ENCODE measurements around the gene AIFM3. TPM values are rescaled to one million over a fixed set of nuclear protein-coding genes. Genes with fewer than 3 reads are reported as not detected.

The AIFM3 gene
- total RNA-seq, 5 donors from 2014 or later (not counting 1 experiment from before 2014, with no cell fraction given), result 0.33 to 1.7 (median 0.66) TPM

- H3K27me3 ChIP-seq (replicated peaks in 1 of 2; ENCODE audit: control insufficient read depth in 2 of 2, extremely low read depth in 1 of 2, insufficient read depth in 2 of 2, low read length in 1 of 2), result peaks cover 0 to 21% of the 10 kb centered on the region in 2 experiments
- CTCF ChIA-PET, result no interaction called here
- WGBS (ENCODE audit: insufficient coverage), result under 1% methylated on average over 85 of the region's 87 CpGs
- peak within 1 kb of the TSS; percentile 74 to 80 for H3K4me3 ChIP-seq (ENCODE audit: control insufficient read depth in 1 of 2, extremely low read depth in 1 of 2, low read length in 1 of 2)
- H3K4me1 ChIP-seq (ENCODE audit: control insufficient read depth in 1 of 2, extremely low read depth in 1 of 2, insufficient read depth in 2 of 2, low read length in 2 of 2), result peaks cover 5 to 46% of the 10 kb centered on the region in 2 experiments
- Mint-ChIP-seq H3K4me1 (peaks cover 44 to 52% (median 45%) of the 10 kb centered on the region in 3 donors), H3K9me3 (no peaks in the 10 kb centered on the region), H3K27me3 (no peaks in the 10 kb centered on the region), H3K4me3 (peak within 1 kb of the TSS; percentile 90 to 94 (median 92)), H3K27ac (peak within 1 kb of the TSS; percentile 90 to 91), H3K36me3 (peaks cover 5% of the 10 kb centered on the region)
- peaks cover 0 to 11% of the 10 kb centered on the region in 2 donors for H3K36me3 ChIP-seq (ENCODE audit: control insufficient read depth in 2 of 2, extremely low read depth in 1 of 2, insufficient read depth in 1 of 2, low read length in 1 of 2)
- no peaks in the 10 kb centered on the region for H3K9me3 ChIP-seq
- DNase-seq (peak; percentile 26 to 76 (median 56)), ATAC-seq (replicated peaks in 1 of 4) (peak; percentile 87 to 93 (median 92))
- peak within 1 kb of the TSS; percentile 59 for H3K27ac ChIP-seq (ENCODE audit: low read length)
- POLR2A ChIA-PET, result interaction anchor here in 1 of 2 donors (0.6 kb wide), 1 partner anchor 125 kb away, joined by 5 read pairs; no protein-coding TSS in a partner anchor
Measured at GRCh38 chr22:20981787-20982562, 14.9 kb downstream of the AIFM3 start, which contains the start of gene LZTR1. Gene LZTR1, plus strand, starts transcription at chr22:20982297. Its CDS starts 75 bp downstream, at chr22:20982372.

- peaks cover 0 to 16% of the 10 kb centered on the region in 2 donors for H3K36me3 ChIP-seq (ENCODE audit: control insufficient read depth in 2 of 2, extremely low read depth in 1 of 2, insufficient read depth in 1 of 2, low read length in 1 of 2)
- Mint-ChIP-seq H3K4me1 (peaks cover 44 to 52% (median 45%) of the 10 kb centered on the region in 3 donors), H3K4me3 (peak overlapping the region; percentile 90 to 94 (median 92)), H3K36me3 (peaks cover 6% of the 10 kb centered on the region), H3K27me3 (no peaks in the 10 kb centered on the region), H3K9me3 (no peaks in the 10 kb centered on the region), H3K27ac (peak overlapping the region; percentile 90 to 91)
- CTCF ChIA-PET, result no interaction called here
- peak overlapping the region; percentile 74 to 80 for H3K4me3 ChIP-seq (ENCODE audit: control insufficient read depth in 1 of 2, extremely low read depth in 1 of 2, low read length in 1 of 2)
- POLR2A ChIA-PET, result interaction anchor here in 1 of 2 donors (0.6 kb wide), 1 partner anchor 126 kb away, joined by 5 read pairs; no protein-coding TSS in a partner anchor
- 2% methylated on average over 11 of the region's 12 CpGs for WGBS (ENCODE audit: insufficient coverage)
- ATAC-seq (replicated peaks in 1 of 4) (peak in 2 of 4 experiments; percentile 4 to 14), DNase-seq (no peak)
- peaks cover 0 to 16% of the 10 kb centered on the region in 2 experiments for H3K27me3 ChIP-seq (replicated peaks in 1 of 2; ENCODE audit: control insufficient read depth in 2 of 2, extremely low read depth in 1 of 2, insufficient read depth in 2 of 2, low read length in 1 of 2)
- peaks cover 5 to 46% of the 10 kb centered on the region in 2 experiments for H3K4me1 ChIP-seq (ENCODE audit: control insufficient read depth in 1 of 2, extremely low read depth in 1 of 2, insufficient read depth in 2 of 2, low read length in 2 of 2)
- H3K9me3 ChIP-seq, result no peaks in the 10 kb centered on the region
- H3K27ac ChIP-seq (ENCODE audit: low read length), result peak overlapping the region; percentile 53
Measured at GRCh38 chr22:20982563-20982882, 15.5 kb downstream of the AIFM3 start.

- Histone ChIP-seq H3K27me3 (replicated peaks in 1 of 2; ENCODE audit: control insufficient read depth in 2 of 2, extremely low read depth in 1 of 2, insufficient read depth in 2 of 2, low read length in 1 of 2) (peaks cover 0 to 12% of the 10 kb centered on the region in 2 experiments), H3K4me1 (ENCODE audit: control insufficient read depth in 1 of 2, extremely low read depth in 1 of 2, insufficient read depth in 2 of 2, low read length in 2 of 2) (peaks cover 5 to 46% of the 10 kb centered on the region in 2 experiments), H3K36me3 (ENCODE audit: control insufficient read depth in 2 of 2, extremely low read depth in 1 of 2, insufficient read depth in 1 of 2, low read length in 1 of 2) (peaks cover 0 to 18% of the 10 kb centered on the region in 2 donors), H3K27ac (ENCODE audit: low read length) (peak overlapping the region; percentile 53), H3K9me3 (no peaks in the 10 kb centered on the region), H3K4me3 (ENCODE audit: control insufficient read depth in 1 of 2, extremely low read depth in 1 of 2, low read length in 1 of 2) (peak overlapping the region in 1 of 2 donors; percentile 10)
- Mint-ChIP-seq H3K9me3 (no peaks in the 10 kb centered on the region), H3K4me3 (peak overlapping the region; percentile 90 to 94 (median 92)), H3K27me3 (no peaks in the 10 kb centered on the region), H3K27ac (peak overlapping the region; percentile 90 to 91), H3K36me3 (peaks cover 13% of the 10 kb centered on the region), H3K4me1 (peaks cover 44 to 52% (median 45%) of the 10 kb centered on the region in 3 donors)
- ATAC-seq (replicated peaks in 1 of 4), result no peak
- 80% methylated on average over 1 of the region's 5 CpGs for WGBS (ENCODE audit: insufficient coverage)
- ChIA-PET POLR2A (no interaction called here), CTCF (no interaction called here)
- no peak for DNase-seq
Measured at GRCh38 chr22:20983081-20983771, 16.2 kb downstream of the AIFM3 start.

- Mint-ChIP-seq H3K27me3 (no peaks in the 10 kb centered on the region), H3K36me3 (peaks cover 13% of the 10 kb centered on the region), H3K27ac (no peak overlapping the region), H3K9me3 (no peaks in the 10 kb centered on the region), H3K4me1 (peaks cover 34 to 35% (median 35%) of the 10 kb centered on the region in 3 donors), H3K4me3 (no peak overlapping the region)
- H3K36me3 ChIP-seq (ENCODE audit: control insufficient read depth in 2 of 2, extremely low read depth in 1 of 2, insufficient read depth in 1 of 2, low read length in 1 of 2), result peaks cover 0 to 24% of the 10 kb centered on the region in 2 donors
- H3K27me3 ChIP-seq (replicated peaks in 1 of 2; ENCODE audit: control insufficient read depth in 2 of 2, extremely low read depth in 1 of 2, insufficient read depth in 2 of 2, low read length in 1 of 2), result no peaks in the 10 kb centered on the region
- H3K27ac ChIP-seq (ENCODE audit: low read length), result no peak overlapping the region
- ATAC-seq (replicated peaks in 1 of 4), result no peak
- H3K4me3 ChIP-seq (ENCODE audit: control insufficient read depth in 1 of 2, extremely low read depth in 1 of 2, low read length in 1 of 2), result no peak overlapping the region
- POLR2A ChIA-PET, result no interaction called here
- no peak for DNase-seq
- CTCF ChIA-PET, result no interaction called here
- H3K4me1 ChIP-seq (ENCODE audit: control insufficient read depth in 1 of 2, extremely low read depth in 1 of 2, insufficient read depth in 2 of 2, low read length in 2 of 2), result peaks cover 5 to 35% of the 10 kb centered on the region in 2 experiments
- WGBS (ENCODE audit: insufficient coverage), result 98% methylated on average over 4 of the region's 7 CpGs
- H3K9me3 ChIP-seq, result no peaks in the 10 kb centered on the region
Measured at GRCh38 chr22:20985720-20986119, 18.7 kb downstream of the AIFM3 start.

- Histone ChIP-seq H3K4me3 (ENCODE audit: control insufficient read depth in 1 of 2, extremely low read depth in 1 of 2, low read length in 1 of 2) (no peak overlapping the region), H3K27me3 (replicated peaks in 1 of 2; ENCODE audit: control insufficient read depth in 2 of 2, extremely low read depth in 1 of 2, insufficient read depth in 2 of 2, low read length in 1 of 2) (no peaks in the 10 kb centered on the region), H3K27ac (ENCODE audit: low read length) (no peak overlapping the region), H3K36me3 (ENCODE audit: control insufficient read depth in 2 of 2, extremely low read depth in 1 of 2, insufficient read depth in 1 of 2, low read length in 1 of 2) (peaks cover 0 to 26% of the 10 kb centered on the region in 2 donors), H3K4me1 (ENCODE audit: control insufficient read depth in 1 of 2, extremely low read depth in 1 of 2, insufficient read depth in 2 of 2, low read length in 2 of 2) (peaks cover 3 to 29% of the 10 kb centered on the region in 2 experiments), H3K9me3 (no peaks in the 10 kb centered on the region)
- Mint-ChIP-seq H3K36me3 (peaks cover 13% of the 10 kb centered on the region), H3K4me3 (no peak overlapping the region), H3K4me1 (peaks cover 27 to 29% (median 29%) of the 10 kb centered on the region in 3 donors), H3K27me3 (no peaks in the 10 kb centered on the region), H3K9me3 (no peaks in the 10 kb centered on the region), H3K27ac (no peak overlapping the region)
- no peak for DNase-seq
- ChIA-PET POLR2A (no interaction called here), CTCF (interaction anchor here in 1 of 2 donors (0.9 kb wide), 1 partner anchor 69 kb away, joined by 6 read pairs; no protein-coding TSS in a partner anchor)
- no peak for ATAC-seq (replicated peaks in 1 of 4)
- 100% methylated on average over 1 of the region's 1 CpG for WGBS (ENCODE audit: insufficient coverage)
Measured at GRCh38 chr22:20986365-20986764, 19.3 kb downstream of the AIFM3 start.

- ATAC-seq (replicated peaks in 1 of 4), result no peak
Measured at GRCh38 chr22:20987375-20987774, 20.3 kb downstream of the AIFM3 start.

More at GRCh38 chr22:20987375-20987774, 20.3 kb downstream of the AIFM3 start:
- CTCF ChIA-PET, result interaction anchor here in 1 of 2 donors (0.9 kb wide), 1 partner anchor 68 kb away, joined by 6 read pairs; no protein-coding TSS in a partner anchor
- Mint-ChIP-seq H3K27ac (no peak overlapping the region), H3K4me3 (no peak overlapping the region), H3K27me3 (no peaks in the 10 kb centered on the region), H3K36me3 (peaks cover 13% of the 10 kb centered on the region), H3K4me1 (peaks cover 24 to 26% (median 24%) of the 10 kb centered on the region in 3 donors), H3K9me3 (no peaks in the 10 kb centered on the region)
- WGBS (ENCODE audit: insufficient coverage), result 97% methylated on average over 10 of the region's 14 CpGs
- POLR2A ChIA-PET, result no interaction called here
- DNase-seq, result no peak
- H3K27ac ChIP-seq (ENCODE audit: low read length), result no peak overlapping the region
- peaks cover 3 to 33% of the 10 kb centered on the region in 2 donors for H3K36me3 ChIP-seq (ENCODE audit: control insufficient read depth in 2 of 2, extremely low read depth in 1 of 2, insufficient read depth in 1 of 2, low read length in 1 of 2)
- H3K4me3 ChIP-seq (ENCODE audit: control insufficient read depth in 1 of 2, extremely low read depth in 1 of 2, low read length in 1 of 2), result no peak overlapping the region
- no peaks in the 10 kb centered on the region for H3K27me3 ChIP-seq (replicated peaks in 1 of 2; ENCODE audit: control insufficient read depth in 2 of 2, extremely low read depth in 1 of 2, insufficient read depth in 2 of 2, low read length in 1 of 2)
- no peaks in the 10 kb centered on the region for H3K9me3 ChIP-seq
- H3K4me1 ChIP-seq (ENCODE audit: control insufficient read depth in 1 of 2, extremely low read depth in 1 of 2, insufficient read depth in 2 of 2, low read length in 2 of 2), result peaks cover 3 to 24% of the 10 kb centered on the region in 2 experiments

All from T-cell (primary cell).